GM12872 (cell line): Measurements from ENCODE around the gene GLIPR1L2.

ENCODE experiments used
- TF ChIP-seq, protein P1 (sequence below): IDR thresholded peaks from 3 replicates; pipeline ENCODE4 v1.5.1; 2011; ENCODE audit warnings: low read depth, mild to moderate bottlenecking, low read length, moderate library complexity; ENCODE audit not compliant: insufficient read depth

The GLIPR1L2 gene

DNA sequence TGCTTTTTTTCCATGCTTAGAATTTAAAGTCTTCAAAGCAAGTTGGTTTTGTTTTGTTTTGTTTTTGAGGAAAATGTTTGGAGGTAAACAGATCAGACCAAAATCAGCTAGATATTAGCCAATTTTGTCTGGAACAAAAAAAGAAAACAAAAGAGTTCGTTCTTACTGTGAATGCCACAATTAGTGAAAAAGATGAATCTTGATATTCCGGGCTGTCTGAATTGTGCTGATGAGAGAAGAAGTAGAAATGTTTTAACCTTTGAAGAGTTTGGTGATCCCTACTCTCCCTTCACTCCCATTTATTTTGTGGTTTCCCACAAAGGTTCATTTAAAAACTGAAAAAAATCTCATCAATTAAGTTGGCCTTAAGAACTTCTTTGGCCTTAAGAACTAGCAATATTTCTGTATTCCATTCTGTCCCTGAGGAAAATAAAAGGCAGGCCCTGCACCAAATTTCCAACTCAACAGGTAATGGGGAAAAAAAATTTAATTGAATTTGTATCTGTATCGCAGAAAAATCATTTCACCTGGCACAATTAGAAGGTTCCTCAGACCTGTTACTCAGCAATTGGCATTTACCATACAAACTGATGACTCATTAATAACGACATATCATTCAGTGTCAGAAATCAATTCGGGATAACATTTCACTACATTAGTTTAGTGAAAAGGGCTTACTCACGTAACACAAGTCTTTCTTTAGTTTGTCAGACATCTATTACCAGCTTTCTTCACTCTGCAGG, 562 bp upstream of the GLIPR1L2 start:
- TF ChIP-seq, protein P1, sequence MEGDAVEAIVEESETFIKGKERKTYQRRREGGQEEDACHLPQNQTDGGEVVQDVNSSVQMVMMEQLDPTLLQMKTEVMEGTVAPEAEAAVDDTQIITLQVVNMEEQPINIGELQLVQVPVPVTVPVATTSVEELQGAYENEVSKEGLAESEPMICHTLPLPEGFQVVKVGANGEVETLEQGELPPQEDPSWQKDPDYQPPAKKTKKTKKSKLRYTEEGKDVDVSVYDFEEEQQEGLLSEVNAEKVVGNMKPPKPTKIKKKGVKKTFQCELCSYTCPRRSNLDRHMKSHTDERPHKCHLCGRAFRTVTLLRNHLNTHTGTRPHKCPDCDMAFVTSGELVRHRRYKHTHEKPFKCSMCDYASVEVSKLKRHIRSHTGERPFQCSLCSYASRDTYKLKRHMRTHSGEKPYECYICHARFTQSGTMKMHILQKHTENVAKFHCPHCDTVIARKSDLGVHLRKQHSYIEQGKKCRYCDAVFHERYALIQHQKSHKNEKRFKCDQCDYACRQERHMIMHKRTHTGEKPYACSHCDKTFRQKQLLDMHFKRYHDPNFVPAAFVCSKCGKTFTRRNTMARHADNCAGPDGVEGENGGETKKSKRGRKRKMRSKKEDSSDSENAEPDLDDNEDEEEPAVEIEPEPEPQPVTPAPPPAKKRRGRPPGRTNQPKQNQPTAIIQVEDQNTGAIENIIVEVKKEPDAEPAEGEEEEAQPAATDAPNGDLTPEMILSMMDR = no peak

DNA sequence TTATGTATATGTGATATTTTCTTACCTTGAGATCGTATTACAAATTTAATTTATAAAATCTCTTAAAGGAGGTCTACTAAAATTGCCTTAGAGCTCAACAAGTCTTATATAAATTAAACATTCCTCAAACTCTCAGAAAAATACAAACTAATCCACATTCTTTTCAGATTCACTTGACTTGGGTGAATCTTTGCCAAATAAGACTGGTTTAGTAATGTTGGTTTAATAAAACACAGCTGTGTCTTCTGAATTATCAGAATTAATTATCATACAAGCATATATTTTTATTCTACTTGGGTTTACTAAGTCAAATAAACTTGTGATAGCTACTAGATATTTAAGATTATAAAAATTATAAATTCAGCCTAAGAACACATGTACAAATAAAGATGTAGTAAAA, 13.3 kb downstream of the GLIPR1L2 start:
- TF ChIP-seq, protein P1 = no peak

DNA sequence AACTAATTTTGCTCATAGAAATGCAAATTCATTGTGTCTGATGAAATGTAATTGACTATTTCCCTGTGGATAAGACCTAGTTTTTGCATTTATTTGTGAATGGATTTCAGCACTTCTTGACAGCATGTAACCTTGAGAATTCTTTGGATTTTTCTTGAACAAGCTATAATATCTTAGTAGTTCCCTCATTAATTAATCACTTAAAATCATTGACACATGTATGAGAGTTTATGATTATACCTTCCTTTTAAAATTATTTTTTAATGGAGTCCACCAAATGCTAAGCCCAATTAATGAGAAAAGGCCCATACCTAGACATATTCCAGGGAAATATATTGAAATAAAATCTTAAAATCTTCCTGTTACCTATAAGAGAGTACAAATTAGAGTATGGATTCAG, 16.8 kb downstream of the GLIPR1L2 start:
- TF ChIP-seq, protein P1 = no peak

DNA sequence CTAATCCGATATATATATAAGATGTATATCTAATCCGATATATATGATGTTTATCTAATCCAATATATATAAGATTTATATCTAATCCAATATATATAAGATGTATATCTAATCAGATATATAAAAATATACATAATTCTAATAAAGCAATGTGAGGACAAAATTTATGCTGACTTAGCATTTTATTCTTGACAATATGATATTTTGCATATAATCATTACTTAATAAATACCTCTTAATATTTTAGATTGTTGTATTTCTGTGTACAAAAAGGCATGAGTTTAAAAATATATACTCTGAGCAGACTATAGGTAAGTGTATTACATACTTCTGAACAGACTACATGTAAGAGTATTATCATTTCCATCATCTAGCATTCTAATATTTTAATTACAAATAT, 18.9 kb downstream of the GLIPR1L2 start:
- TF ChIP-seq, protein P1 = no peak

DNA sequence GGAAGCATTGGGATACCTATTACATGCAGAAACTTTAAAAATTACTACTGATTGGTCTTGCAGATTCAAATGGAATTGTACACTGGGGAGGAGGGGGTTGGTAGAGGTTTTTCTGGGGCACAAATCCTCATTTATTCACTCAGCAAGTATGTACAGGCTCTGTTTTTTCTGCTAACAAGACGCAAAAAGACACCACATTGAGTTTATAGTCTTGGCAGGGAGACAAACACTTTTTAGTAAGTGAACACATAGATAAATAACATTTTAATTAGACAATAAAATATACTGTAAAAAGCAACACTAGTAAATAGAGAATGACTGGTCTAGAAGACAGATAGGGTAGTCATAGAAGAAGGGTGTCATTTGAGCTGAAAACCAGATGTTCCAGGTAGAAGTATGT, 23.8 kb downstream of the GLIPR1L2 start:
- TF ChIP-seq, protein P1 = no peak

DNA sequence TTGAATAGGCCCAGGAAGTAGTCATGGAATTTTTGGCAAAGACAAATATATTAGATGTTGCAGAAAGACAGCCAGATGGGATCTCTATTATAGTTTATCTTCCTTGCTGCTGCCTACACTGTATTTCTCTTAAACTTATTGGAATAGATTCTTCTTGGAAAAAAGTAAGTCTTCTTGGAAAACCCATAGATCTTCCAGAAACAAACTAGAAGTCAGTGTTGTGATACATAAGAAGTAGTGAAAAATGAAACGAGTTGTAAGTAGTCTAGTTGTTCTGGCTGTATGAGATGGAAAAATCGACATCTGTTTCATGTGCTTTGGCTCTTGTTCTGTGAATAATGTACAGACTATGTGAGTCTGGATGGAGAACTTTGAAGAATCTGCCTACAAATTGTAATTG, 29.0 kb downstream of the GLIPR1L2 start:
- TF ChIP-seq, protein P1 = no peak

DNA sequence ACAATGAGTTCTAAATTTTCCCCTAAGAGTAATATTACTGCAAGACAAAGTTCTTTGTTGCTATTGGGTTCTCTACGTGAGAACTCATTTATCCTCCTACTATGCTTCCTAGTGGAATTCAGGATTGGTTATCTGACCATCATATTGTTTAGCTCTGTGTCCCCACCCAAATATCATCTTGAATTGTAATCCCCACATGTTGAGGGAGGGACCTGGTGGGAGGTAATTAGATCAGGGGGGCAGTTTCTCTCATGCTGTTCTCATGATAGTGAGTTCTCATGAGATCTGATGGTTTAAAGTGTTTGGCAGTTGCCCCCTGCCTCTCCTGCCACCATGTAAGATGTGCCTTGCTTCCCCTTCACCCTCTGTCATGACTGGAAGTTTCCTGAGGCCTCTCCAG, 36.6 kb downstream of the GLIPR1L2 start:
- TF ChIP-seq, protein P1 = no peak

DNA sequence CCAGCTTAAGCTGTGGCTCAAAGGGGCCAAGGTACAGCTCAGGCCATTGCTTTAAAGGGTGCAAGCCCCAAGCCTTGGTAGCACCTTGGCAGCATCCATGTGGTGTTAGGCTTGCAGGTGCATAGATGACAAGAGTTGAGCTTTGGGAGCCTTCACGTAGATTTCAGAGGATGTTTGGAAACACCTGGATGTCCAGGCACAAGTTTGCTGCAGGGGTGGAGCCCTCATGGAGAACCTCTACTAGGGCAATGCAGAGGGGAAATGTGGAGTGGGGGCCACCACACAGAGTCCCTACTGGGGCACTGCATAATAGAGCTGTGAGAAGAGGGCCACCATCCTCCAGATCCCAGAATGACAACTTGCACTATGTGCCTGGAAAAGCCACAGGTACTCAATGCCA, 37.9 kb downstream of the GLIPR1L2 start:
- TF ChIP-seq, protein P1 = no peak
